Activated CD4-positive, alpha-beta T cell treated with anti-CD3 and anti-CD28 coated beads, Interleukin-2, Interleukin-6, amounts not matched to agents 100 ng/mL and 50 ng/mL, durations not matched to agents 16 hours and 8 hours (primary cell): ENCODE data around the gene FCN3.

Experiments
- DNase-seq: peaks from one replicate; pipeline ENCODE4 v3.0.0-alpha.2; 2020

FCN3 gene

DNA sequence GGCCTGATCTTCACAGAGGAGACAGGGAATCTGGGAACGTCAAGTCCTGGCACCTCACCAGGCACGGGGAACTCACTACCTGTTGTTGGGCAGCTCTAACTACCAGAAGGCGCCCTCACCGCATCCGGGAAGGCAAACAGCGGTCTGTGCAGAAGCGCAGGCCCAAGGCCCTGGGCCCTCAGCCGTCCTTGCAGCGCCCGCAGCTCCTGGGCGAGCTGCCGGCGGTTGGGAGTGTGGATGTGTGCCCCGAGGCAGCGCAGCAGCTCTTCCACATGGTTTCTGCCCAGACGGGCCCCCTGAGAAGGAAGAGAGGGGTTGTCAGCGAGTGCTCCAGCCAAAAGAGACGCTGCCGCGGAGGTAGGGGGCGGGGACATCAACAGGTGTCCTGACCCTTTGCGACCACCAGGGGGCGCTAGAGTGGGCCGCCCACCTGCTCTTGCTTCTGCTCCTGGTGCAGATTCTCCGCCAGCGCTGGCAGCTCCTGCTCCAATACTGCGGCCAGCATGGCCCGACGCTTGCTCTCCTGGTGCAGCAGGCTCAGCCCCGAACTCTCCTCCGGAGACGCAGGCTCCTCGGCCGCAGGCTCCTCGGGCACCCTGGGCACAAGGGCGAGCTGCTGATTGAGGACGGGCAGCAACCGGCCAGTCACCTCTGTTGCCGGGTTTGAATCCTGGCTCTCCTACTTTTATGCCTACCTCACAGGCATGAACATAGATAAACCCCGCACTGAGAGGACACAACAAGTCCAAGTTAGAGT is 17.2 kb downstream of the FCN3 start:
- peak; percentile 86 for DNase-seq

DNA sequence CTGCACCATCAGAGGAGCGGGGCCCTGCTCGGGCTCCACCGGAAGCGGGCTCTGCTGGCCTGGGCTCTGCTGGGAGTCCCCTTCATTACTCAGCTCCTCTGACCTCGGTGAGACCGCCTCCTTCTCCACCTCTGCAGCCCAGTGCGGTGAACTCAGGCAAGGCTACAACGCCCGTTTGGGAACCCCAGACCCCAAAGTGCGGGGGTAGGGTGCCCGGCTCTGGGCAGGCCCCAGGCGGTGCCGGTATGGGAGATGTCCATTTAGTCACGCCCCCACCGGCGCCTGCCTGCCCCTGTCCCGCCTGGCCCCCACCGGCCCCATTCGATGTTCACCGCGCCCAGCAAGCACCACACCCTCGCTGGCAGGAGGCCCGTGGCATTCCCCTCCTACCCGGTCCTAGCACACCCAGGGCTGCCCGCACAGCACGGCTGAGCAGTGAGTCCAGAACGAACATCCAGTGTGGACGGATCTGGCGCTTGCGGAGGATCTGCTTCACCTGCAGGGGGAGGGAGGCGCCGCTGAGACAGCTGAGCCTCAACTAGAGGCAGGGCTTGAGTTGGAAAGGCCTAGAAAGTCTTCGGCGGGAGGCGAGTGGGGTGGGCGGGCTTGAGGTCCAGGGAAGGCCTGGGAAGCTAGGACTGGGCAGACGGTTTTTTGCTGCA is 17.9 kb downstream of the FCN3 start:
- peak; percentile 56 for DNase-seq

- no peak for DNase-seq
Observed at GRCh38 chr1:27356277-27356618, 18.4 kb downstream of the FCN3 start.

DNA sequence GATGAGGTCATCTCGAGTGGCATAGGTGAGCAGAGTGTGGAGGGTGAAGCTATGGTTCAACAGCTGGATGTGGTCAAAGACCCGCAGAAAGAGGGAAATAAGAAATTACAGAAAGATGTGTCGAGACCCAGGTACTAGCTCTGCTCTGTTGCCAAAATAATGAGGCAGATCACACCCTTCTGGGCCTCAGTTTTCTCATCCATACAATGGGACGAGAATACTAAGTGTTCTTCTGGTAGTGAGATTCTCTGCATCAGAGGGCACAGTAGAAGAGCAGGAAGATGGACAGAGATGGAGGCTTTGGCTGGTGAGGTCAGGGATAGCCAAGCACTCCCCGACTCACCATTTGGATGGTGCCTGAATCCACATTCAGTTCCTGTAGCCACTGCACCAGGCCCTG is 18.9 kb downstream of the FCN3 start:
- DNase-seq = no peak

DNA sequence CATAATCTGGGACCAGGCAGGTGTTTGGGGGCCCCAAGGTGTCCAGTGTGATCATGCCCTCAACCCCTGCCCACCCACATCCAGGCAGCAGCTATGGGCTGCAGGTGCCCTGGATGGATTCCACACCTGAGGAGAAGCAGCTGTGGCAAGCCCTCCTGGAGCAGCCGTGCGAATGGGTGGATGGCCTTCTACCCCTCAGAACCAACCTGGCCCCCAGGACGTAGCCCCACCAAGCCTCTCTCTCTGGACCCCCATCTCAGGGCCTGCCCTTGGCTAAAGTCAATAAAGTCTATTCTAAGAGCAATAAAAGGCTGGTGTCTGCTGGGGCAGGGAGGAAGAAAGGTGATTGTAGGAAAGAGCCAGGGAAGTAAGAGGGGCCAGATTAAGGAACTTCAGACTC is 21.0 kb downstream of the FCN3 start:
- no peak for DNase-seq

GRCh38 chr1:27353166-27353565 is 21.5 kb downstream of the FCN3 start:
- no peak for DNase-seq

- no peak for DNase-seq
Observed at GRCh38 chr1:27351541-27352107, 23.0 kb downstream of the FCN3 start.

- no peak for DNase-seq
Observed at GRCh38 chr1:27350663-27351540, 23.7 kb downstream of the FCN3 start.

DNA sequence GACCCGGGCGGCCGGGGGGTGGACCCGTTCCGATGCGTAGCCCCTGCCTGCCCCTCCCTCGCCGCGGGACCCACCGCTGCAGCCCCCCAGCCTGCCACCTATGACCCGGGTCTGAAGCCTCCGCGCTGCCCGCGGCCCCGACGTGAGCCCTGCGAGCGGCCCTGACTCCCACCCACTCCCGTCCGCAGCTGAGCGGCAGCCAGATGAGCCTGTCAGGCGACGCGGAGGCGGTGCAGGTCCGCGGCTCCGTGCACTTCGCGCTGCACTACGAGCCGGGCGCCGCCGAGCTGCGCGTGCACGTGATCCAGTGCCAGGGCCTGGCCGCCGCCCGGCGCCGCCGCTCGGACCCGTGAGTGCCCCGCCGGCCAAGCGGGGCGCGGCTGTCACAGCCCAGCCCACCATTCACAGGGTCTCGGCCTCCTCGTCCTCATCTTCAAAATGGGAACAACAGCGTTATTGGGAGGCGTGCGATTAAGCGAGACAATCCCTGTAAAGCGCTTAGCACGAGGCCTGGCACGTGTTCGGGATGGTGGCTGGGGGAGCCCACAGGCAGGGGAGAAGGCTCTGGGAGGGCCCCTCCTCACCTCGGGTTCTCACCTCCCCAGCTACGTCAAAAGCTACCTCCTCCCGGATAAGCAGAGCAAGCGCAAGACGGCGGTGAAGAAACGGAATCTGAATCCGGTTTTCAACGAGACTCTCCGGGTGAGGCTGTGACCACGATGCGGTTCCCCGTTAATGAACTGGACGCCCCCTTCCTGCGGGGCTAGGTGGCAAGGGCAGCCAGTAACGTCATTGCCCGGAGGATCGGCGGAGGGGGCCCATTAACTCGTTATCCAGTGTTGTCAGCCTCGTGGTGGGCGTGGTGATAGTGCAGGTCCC is 24.6 kb downstream of the FCN3 start:
- no peak for DNase-seq

DNA sequence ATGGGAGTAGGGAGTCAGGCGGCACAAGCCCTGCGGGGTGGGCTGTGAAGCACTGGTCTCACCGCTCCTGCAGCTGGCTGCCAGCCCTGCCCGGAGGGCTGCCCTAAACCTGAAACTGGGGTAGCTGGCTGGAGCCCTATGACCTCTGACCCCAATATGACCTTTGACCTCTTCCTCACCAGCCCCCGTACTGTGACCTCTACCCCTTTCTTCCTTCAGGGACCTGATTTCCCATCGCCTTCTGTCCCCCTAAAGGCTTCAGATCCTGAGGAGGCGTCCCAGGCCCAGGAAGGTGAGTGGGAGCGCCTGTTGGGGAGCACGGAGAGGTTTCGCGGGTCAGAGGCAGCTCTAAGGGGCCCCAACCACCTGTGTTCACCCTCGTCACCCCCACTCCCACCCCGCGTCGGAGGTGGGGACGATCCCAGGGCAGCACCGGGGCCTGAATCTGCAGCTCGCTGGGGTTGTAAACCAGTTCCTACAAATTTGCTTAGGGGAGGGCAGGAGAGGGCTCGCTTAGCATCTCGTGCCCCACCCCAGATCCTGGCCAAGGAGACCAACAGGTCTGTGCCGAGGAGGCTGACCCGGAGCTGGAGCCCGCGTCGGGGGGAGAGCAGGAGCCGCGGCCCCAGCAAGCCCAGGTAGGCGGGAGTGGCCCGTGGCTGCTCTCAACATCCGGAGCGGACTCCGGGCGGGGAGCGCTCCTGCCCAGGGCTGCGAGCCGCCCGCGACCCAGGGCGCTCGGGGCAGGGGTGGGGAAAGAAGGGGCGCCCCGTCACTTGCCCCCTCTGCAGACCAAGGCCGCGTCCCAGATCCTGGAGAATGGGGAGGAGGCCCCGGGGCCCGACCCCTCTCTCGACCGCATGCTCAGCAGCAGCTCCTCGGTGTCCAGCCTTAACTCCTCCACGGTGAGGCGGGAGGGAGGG is 25.5 kb downstream of the FCN3 start:
- no peak for DNase-seq

DNA sequence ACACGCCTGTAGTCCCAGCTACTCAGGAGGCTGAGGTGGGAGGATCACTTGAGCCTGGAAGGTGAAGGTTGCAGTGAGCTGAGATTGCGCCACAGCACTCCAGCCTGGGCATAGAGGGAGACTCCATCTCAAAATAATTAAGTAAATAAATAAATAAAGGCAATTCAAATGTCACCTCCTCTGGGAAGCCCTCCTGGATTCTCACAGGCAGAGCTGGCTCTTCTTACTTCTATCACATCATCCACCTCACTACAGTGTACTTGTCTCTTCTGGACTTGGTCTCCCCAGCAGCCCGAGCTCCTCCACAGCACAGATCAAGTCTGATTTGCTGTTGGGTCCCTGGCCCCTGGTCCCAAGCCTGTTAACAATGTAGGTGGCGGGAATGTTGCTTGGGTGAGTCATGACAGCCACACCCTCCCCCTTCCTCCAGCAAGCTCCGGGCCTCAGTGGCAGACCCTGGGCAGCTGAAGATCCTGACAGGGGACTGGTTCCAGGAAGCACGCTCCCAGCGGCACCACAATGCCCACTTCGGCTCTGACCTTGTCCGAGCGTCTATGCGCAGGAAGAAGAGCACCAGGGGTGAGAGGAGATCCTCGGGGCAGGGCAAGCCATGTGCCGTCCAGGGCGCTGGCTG is 27.5 kb downstream of the FCN3 start:
- DNase-seq = no peak

DNA sequence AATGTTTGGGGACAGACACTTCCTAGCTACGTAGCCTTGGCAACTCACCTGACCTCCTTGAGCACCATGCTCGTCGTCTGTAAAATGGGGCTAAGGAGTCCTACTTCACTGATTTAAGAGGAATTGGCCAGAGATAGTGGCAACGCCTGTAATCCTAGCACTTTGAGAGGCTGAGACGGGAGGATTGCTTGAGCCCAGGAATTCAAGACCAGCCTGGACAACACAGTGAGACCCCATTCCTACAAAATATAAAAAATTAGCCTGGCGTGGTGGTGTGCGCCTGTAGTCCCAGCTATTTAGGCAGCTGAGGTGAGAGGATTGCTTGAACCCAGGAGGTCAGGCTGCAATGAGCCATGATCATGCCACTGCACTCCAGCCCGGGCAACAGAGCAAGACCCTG is 28.3 kb downstream of the FCN3 start:
- no peak for DNase-seq

GRCh38 chr1:27345272-27345671 is 29.4 kb downstream of the FCN3 start:
- no peak for DNase-seq

- no peak for DNase-seq
Observed at GRCh38 chr1:27343639-27344025, 31.0 kb downstream of the FCN3 start.

GRCh38 chr1:27342778-27343638 is 31.6 kb downstream of the FCN3 start:
- DNase-seq = peak; percentile 81

DNA sequence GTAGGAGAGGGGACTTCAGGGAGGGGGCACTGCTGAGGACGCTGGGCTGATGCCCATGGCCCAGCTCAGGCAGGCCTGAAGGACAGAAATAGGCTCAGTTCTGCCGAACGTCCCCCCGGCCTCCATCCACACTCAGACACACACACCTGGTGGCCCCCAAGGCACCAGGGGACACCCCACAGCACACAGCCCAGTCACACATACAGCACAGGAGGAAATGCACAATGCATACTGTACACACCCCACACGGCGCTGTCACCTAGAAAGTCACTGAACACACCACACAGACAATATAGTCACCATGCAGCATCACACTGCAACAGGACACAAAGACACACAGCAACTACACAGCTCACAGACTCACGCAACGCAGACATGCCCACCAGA is 32.2 kb downstream of the FCN3 start:
- DNase-seq = peak; percentile 50

DNA sequence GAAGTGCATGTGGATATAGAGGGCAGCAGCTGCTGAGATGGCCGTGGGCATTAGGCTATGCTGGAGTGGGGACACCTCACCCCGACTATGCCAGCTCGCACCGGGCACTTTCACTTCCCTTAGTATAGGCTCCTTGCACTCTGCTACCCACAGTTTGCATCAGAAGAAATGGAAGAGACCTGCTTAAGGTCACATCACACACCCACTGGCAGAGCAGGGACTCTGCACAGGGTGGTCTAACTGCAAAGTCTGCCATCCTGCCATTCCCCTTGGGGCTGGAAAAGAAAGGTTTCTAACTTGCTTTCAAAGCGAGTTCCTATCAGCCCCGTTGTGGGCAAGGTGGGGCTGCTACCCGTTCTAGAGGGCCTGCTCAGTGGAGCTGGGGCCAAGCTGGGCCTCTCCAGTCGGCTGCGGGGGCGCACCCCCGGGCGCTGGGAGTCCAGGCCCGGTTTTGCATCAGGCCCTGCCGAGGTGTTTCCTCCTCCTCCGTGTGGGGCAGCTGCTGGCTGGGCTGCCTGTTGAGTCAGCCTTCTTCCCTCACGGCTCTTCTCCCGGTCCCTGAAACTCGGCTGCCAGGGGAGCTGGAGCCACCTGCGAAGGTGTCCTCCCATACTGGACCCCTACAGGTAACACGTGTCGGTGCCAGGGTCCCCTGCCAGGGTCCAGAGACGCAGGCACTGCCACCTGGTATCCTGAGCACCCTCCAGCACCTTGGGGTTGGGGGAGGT is 32.9 kb downstream of the FCN3 start, which contains the start of gene SYTL1:
Gene SYTL1, plus strand, starts transcription at position 498 of the 728 bp plus-strand sequence. CDS start 3,313 bp downstream, outside the sequence.
- DNase-seq = peak; percentile 76

DNA sequence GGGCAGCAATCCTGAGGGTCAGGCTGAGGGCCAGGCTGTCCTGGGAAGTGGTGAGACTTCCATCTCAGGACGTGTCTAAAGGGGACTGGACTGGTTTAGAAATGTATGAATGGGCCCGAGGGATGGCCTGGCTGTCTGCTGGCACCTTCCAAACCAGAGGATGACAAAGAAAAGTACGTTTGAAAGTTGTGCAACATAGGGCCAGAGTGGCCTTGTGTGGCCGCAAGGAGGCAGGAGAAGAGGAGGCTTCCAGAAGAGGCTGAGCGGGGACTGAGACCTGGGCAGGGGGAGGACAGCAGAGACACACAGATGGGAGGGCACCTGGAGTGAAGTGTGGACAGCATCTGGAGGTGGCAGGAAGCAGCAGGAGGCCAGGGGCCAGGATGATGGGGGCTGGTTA is 35.4 kb downstream of the FCN3 start:
- no peak for DNase-seq

GRCh38 chr1:27338751-27339150 is 35.9 kb downstream of the FCN3 start:
- no peak for DNase-seq
